PFSK-1 (cell line): ENCODE measurements around the gene NDST1.
A peak's percentile ranks its signal among the peaks of the same experiment; 100 is the strongest.

ENCODE experiments used
- FOXP2 ChIP-seq: optimal IDR thresholded peaks from 2 replicates; pipeline ENCODE3; 2011; ENCODE audit warnings: borderline replicate concordance, control low read depth, inconsistent platforms; ENCODE audit not compliant: insufficient read depth; ENCODE audit errors: extremely low read length, extremely low read depth
- POLR2AphosphoS5 ChIP-seq: IDR thresholded peaks from 2 replicates; pipeline ENCODE4 v1.6.1; 2012; ENCODE audit warnings: low read depth, mild to moderate bottlenecking, control low read depth, low read length, moderate library complexity
- REST ChIP-seq, 2 experiments: IDR thresholded peaks; 2 replicates each; pipeline versions ENCODE4 v1.6.1 to v1.8.0; 2011 to 2012; ENCODE audit warnings: low read depth in 2 of 2, low read length in 2 of 2, control low read depth in 1 of 2, inconsistent platforms in 1 of 2, mild to moderate bottlenecking in 1 of 2, moderate library complexity in 1 of 2; ENCODE audit not compliant: insufficient read depth in 1 of 2
- SIN3A ChIP-seq: IDR thresholded peaks from 2 replicates; pipeline ENCODE4 v1.6.1; 2012; ENCODE audit warnings: mild to moderate bottlenecking, low read length, moderate library complexity, borderline replicate concordance; ENCODE audit not compliant: insufficient read depth
- TAF1 ChIP-seq: IDR thresholded peaks from 2 replicates; pipeline ENCODE4 v1.6.1; 2012; ENCODE audit warnings: low read length, control low read depth, borderline replicate concordance; ENCODE audit not compliant: insufficient read depth

NDST1 gene

GRCh38 chr5:150540615-150541396 is 32.9 kb downstream of the NDST1 start:
- TF ChIP-seq SIN3A: no peak
- TF ChIP-seq REST (IDR thresholded peaks at IDR 0.05; ENCODE audit: insufficient read depth in 1 of 2, low read depth in 2 of 2, low read length in 2 of 2): no peak
- no peak for TF ChIP-seq FOXP2
- TF ChIP-seq POLR2AphosphoS5: no peak
- TF ChIP-seq TAF1: no peak

GRCh38 chr5:150541397-150541675 is 33.4 kb downstream of the NDST1 start:
- TF ChIP-seq SIN3A (no peak), FOXP2 (no peak), POLR2AphosphoS5 (no peak), TAF1 (no peak), REST (IDR thresholded peaks at IDR 0.05; ENCODE audit: insufficient read depth in 1 of 2, low read depth in 2 of 2, low read length in 2 of 2) (no peak)

- TF ChIP-seq POLR2AphosphoS5 (no peak), REST (IDR thresholded peaks at IDR 0.05; ENCODE audit: insufficient read depth in 1 of 2, low read depth in 2 of 2, low read length in 2 of 2) (no peak), FOXP2 (no peak), SIN3A (no peak), TAF1 (no peak)
Observed at GRCh38 chr5:150541895-150542294, 34.0 kb downstream of the NDST1 start.

GRCh38 chr5:150542933-150543445 is 35.1 kb downstream of the NDST1 start:
- TF ChIP-seq FOXP2 (peak; percentile 86), SIN3A (no peak)

GRCh38 chr5:150544611-150545219 is 36.8 kb downstream of the NDST1 start:
- TF ChIP-seq SIN3A (no peak), POLR2AphosphoS5 (no peak), TAF1 (no peak), REST (IDR thresholded peaks at IDR 0.05; ENCODE audit: insufficient read depth in 1 of 2, low read depth in 2 of 2, low read length in 2 of 2) (no peak), FOXP2 (no peak)
